Measurements from ENCODE around the gene CCIN.

DNA sequence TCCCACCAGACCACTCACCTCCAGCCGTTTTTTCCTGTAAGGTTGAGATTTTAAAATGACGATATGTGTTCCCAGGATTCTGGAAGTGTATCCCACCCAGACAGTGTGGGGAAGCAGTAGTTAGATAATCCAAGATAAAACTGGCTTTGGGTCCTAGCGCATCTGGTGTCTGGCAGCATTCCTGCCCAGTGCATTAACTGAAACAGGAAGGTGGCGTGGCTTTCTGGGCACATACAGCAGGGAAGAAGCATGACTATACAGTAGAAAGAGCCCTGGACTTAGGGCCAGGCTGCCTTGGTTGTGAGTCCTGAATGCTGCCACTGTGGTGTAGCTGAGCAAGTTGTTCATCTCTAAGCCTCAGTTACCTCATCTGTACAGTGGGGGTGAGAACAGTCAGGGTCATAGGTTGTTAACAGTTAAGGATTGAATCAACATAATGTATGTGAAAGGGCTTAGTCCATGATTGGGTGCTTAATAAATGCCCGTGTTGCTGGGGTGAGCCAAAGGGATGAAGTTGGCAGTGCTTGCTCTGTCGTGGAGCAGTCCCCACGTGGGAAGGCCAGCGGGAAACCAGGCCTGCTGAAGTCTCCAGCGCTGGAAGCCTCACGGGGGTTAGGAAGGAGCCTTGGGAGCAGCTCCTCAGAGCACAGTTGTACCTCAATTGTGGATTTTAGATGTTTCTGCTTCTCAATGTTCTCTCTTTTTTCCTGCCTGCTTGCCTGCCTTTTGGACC, 39.5 kb downstream of the CCIN start:
- TF ChIP-seq ZKSCAN1 (IDR thresholded peaks at IDR 0.05; ENCODE audit: low read depth, low read length) (no peak), RCOR1 (IDR thresholded peaks at IDR 0.05; ENCODE audit: borderline replicate concordance in 1 of 2, low read depth in 2 of 2, low read length in 2 of 2) (no peak)
- TF ChIP-seq, protein P1, sequence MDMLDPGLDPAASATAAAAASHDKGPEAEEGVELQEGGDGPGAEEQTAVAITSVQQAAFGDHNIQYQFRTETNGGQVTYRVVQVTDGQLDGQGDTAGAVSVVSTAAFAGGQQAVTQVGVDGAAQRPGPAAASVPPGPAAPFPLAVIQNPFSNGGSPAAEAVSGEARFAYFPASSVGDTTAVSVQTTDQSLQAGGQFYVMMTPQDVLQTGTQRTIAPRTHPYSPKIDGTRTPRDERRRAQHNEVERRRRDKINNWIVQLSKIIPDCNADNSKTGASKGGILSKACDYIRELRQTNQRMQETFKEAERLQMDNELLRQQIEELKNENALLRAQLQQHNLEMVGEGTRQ (CRISPR knock-in tag; IDR thresholded peaks at IDR 0.05): no peak

All from K562 (cell line).